Measurements from ENCODE around the gene MYBPC1. TPM values are rescaled to one million over a fixed set of nuclear protein-coding genes. Genes with fewer than 3 reads are reported as not detected.
"Not testable (repeated sequence)": the region's sequence is repeated elsewhere in the genome, so short reads cannot be mapped to it uniquely, and the experiment has no call there.

The MYBPC1 gene
- total RNA-seq, 2 donors from 2014 or later, result 17.3 to 24.8 TPM

- no peak for ATAC-seq
- no peak for DNase-seq
- intact Hi-C loops (cut with DNase I, micrococcal nuclease), result no loop called here
Measured at GRCh38 chr12:101706403-101706802, 111.6 kb downstream of the MYBPC1 start.

- intact Hi-C loops (cut with DNase I, micrococcal nuclease), result no loop called here
- ATAC-seq (peak; percentile 40), DNase-seq (no peak)
Measured at GRCh38 chr12:101707131-101707782, 112.5 kb downstream of the MYBPC1 start.

- DNase-seq, result no peak
- intact Hi-C loops (cut with DNase I, micrococcal nuclease), result no loop called here
- peak; percentile 20 for ATAC-seq
Measured at GRCh38 chr12:101710288-101710687, 115.5 kb downstream of the MYBPC1 start.

GRCh38 chr12:101713059-101713682 is 118.4 kb downstream of the MYBPC1 start:
- ATAC-seq (peak; percentile 88), DNase-seq (peak; percentile 40 to 77)
- intact Hi-C loops (cut with DNase I, micrococcal nuclease), result no loop called here

GRCh38 chr12:101713930-101714329 is 119.2 kb downstream of the MYBPC1 start:
- intact Hi-C loops (cut with DNase I, micrococcal nuclease), result no loop called here
- no peak for DNase-seq
- ATAC-seq, result peak; percentile 44

DNA sequence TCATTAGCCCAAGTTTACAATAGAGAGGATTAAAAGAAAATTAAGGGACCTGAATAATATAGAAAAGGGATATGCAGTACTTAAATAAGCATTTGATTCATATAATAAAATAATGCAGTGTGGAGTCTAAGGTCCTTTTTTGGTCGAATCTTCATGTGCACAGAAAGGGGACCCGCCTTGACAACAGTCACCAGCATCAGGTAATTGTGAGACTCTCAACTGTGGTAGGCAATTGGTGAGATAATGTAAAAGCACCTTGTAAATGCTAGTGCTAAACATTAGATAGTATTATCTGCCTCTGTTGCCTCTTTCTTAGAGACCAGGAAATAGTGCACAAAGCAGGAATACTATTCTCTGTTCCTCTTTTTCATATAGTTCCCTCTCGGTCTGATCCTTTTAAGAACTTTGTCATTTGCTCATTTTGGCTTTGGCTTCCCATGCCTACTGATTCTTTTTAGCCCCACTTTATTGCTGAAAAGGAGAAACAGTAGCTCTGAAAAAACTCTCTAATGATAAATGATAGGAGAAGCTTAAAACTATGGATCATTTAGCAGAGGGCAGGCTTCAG is 120.2 kb downstream of the MYBPC1 start:
- DNase-seq, result no peak
- peak; percentile 35 for ATAC-seq
- intact Hi-C loops (cut with DNase I, micrococcal nuclease), result no loop called here

GRCh38 chr12:101719566-101719965 is 124.8 kb downstream of the MYBPC1 start:
- intact Hi-C loops (cut with DNase I, micrococcal nuclease), result no loop called here
- ATAC-seq, result peak; percentile 9

DNA sequence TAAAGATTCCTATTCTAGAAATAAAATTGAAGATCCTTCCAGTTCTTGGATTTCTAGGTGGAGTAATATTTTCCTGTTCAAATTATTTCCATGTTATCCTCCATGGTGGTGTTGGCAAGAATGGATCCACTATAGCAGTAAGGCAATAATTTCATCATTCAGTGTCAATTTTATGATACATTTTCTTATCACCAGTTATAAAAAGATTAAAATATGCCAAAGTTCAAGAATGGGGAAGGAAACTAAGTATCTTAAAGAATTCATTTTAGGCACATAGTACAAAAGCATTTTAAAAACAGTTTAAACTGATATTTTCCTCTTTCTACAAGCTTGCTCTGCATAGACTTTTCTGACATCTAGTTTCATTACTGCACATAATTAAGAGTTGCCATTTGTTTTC is 125.3 kb downstream of the MYBPC1 start:
- ATAC-seq, result peak; percentile 64
- no peak for DNase-seq
- intact Hi-C loops (cut with DNase I, micrococcal nuclease), result no loop called here

More at GRCh38 chr12:101719566-101719965, 124.8 kb downstream of the MYBPC1 start:
- DNase-seq, result no peak

DNA sequence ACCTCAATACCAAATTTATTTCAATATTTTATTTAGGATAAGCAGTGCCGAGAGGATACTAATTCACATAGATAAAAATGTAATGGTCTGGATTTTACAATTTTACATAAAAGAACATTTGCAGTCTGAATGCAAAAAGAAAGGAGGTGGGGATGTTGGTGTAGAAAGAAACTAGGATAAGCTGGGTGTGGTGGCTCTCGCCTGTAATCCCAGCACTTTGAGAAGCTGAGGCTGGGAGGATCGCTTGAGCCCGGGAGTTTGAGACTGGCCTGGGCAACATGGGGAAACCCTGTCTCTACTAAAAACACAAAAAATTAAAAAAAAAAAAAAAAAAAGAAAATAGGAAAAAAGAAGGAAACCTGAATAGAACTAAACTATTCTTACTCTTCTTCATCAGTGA is 127.6 kb downstream of the MYBPC1 start:
- intact Hi-C loops (cut with DNase I, micrococcal nuclease), result no loop called here
- no peak for ATAC-seq
- DNase-seq, result no peak

DNA sequence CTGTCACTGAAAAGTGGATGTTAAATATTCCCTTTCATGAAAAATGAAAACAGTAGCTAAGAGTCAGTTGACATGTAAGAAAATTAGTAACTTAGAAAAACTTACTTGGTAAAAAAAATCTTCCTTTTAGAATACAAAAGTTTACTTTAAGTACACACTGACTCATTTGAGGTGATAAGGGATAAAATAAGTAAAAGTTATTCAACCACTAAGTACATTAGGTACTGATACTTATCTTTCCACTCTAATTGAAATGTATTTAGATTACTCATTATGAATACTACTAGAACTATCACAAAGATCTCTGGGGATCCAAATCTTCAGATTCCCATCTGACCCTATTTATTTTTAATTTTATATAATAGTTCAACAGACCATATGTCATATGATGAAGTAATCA is 132.3 kb downstream of the MYBPC1 start:
- ATAC-seq, result no peak
- no peak for DNase-seq
- intact Hi-C loops (cut with DNase I, micrococcal nuclease), result no loop called here

GRCh38 chr12:101729842-101730241 is 135.1 kb downstream of the MYBPC1 start:
- intact Hi-C loops (cut with DNase I, micrococcal nuclease), result no loop called here
- DNase-seq (no peak), ATAC-seq (no peak)

DNA sequence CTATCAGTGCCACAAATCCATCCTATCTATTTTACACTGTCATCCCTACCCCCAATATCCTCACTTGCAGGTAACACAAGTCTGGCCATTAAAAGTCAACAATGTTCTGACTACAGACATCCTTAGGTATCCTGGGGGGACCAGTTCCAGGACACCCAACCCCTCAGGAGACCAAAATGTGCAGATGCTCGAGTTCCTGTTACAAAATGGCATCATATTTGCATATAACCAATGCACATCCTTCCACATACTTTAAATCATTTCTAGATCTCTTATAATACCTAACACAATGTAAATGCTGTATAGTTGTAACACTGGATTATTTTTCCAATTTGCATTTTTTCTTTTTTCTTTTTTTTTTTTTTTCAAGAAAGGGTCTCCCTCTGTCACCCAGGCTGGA is 137.5 kb downstream of the MYBPC1 start:
- DNase-seq, result no peak
- intact Hi-C loops (cut with DNase I, micrococcal nuclease), result no loop called here
- no peak for ATAC-seq

- intact Hi-C loops (cut with DNase I, micrococcal nuclease), result no loop called here
- no peak for DNase-seq
- peak; percentile 40 for ATAC-seq
Measured at GRCh38 chr12:101733166-101733565, 138.4 kb downstream of the MYBPC1 start.

DNA sequence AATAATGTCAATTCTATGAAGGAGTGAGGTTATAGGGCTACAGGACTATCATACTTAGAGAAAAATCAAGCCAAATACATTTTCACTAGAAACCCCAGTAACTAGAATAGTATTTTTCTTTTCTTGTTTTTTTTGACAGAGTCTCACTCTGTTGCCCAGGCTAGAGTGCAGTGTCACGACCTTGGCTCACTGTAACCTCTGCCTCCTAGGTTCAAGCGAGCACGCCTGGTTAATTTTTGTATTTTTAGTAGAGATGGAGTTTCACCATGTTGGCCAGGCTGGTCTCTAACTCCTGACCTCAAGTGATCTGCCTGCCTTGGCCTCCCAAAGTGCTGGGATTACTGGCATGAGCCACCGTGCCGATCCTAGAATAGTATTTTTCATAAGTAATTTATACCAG is 139.7 kb downstream of the MYBPC1 start:
- DNase-seq; ATAC-seq; intact Hi-C loops (cut with DNase I, micrococcal nuclease): not testable (repeated sequence)

Other genes starting within 250 kb of the MYBPC1 start
- 10 to 100 TPM; 72.0 to 94.3 TPM for gene ARL1, start 187.2 kb upstream of the MYBPC1 start, total RNA-seq
- gene SPIC, start 119.6 kb upstream of the MYBPC1 start, total RNA-seq, result under 1 TPM in 1 of 2 donors, not detected in 1; 0.39 TPM
- gene CHPT1, start 102.7 kb downstream of the MYBPC1 start, total RNA-seq, result 100 to 1,000 TPM in 1 of 2 donors, 10 to 100 TPM in 1; 92.5 to 104 TPM
- under 1 TPM; 0.15 to 0.20 TPM for gene SYCP3, start 144.5 kb downstream of the MYBPC1 start, total RNA-seq
- 10 to 100 TPM; 90.2 to 95.1 TPM for gene GNPTAB, start 236.0 kb downstream of the MYBPC1 start, total RNA-seq

Data from left colon (tissue), 2 donors.